PC-9 (cell line): ENCODE results near the gene ACAP2. TPM values are rescaled to one million over a fixed set of nuclear protein-coding genes. Genes with fewer than 3 reads are reported as not detected.

ENCODE experiments used
- BruUV-seq: library from RNA; stranded (reverse); fragments of 400-500 nt; replicated peaks from 2 replicates; lab custom pipeline; 2021; lab: Mats Ljungman, UMichigan
- CTCF ChIA-PET: fragments of 300-600 bp; sonication (Branson Sonifier 250); formaldehyde crosslinking; loops from one replicate; lab custom pipeline; 2022; ENCODE audit warnings: antibody characterized with exemption; lab: Charles Lee
- POLR2A ChIA-PET: fragments of 300-600 bp; sonication (Branson Sonifier 250); formaldehyde crosslinking; loops from one replicate; lab custom pipeline; 2022; ENCODE audit warnings: antibody characterized with exemption; ENCODE audit not compliant: unreplicated experiment; lab: Charles Lee
- DNase-seq, 2 experiments: peaks; one replicate each; pipeline versions ENCODE4 v3.0.0 to v3.0.0-alpha.2; 2015 to 2022; ENCODE audit warnings: mixed read lengths in 1 of 2
- H2AFZ ChIP-seq: fragments of 200-600 bp; sonication (generic); 2 replicates; pipeline ENCODE4 v1.8.1; 2017; ENCODE audit warnings: antibody characterized with exemption
- H3F3A ChIP-seq: fragments of 200-600 bp; sonication (generic); 2 replicates; pipeline ENCODE4 v1.8.1; 2017; ENCODE audit warnings: antibody characterized with exemption, mild to moderate bottlenecking, low read depth; ENCODE audit not compliant: insufficient read depth
- H3K27ac ChIP-seq: fragments of 200-600 bp; sonication (generic); 2 replicates; pipeline ENCODE4 v1.6.1; 2016; ENCODE audit warnings: mixed run types
- H3K27me3 ChIP-seq: fragments of 200-600 bp; sonication (generic); 2 replicates; pipeline ENCODE4 v1.6.1; 2016; ENCODE audit warnings: low read depth, mixed run types; ENCODE audit not compliant: insufficient read depth
- H3K36me3 ChIP-seq: fragments of 200-600 bp; sonication (generic); 2 replicates; pipeline ENCODE4 v1.6.1; 2016; ENCODE audit warnings: low read depth, mixed run types
- H3K4me1 ChIP-seq: fragments of 200-600 bp; sonication (generic); replicated peaks from 2 replicates; pipeline ENCODE4 v1.6.1; 2016; ENCODE audit warnings: mixed run types; ENCODE audit not compliant: insufficient read depth
- H3K4me2 ChIP-seq: fragments of 200-600 bp; sonication (generic); 2 replicates; pipeline ENCODE4 v1.6.1; 2017; ENCODE audit warnings: mixed run types
- H3K4me3 ChIP-seq: fragments of 200-600 bp; sonication (generic); 2 replicates; pipeline ENCODE4 v1.6.1; 2016; ENCODE audit warnings: mixed run types
- H3K79me2 ChIP-seq: fragments of 200-600 bp; sonication (generic); 2 replicates; pipeline ENCODE4 v1.6.1; 2017; ENCODE audit warnings: low read depth, mixed run types
- H3K9me2 ChIP-seq: fragments of 200-600 bp; sonication (generic); 2 replicates; pipeline ENCODE4 v1.8.1; 2017; ENCODE audit warnings: mild to moderate bottlenecking; ENCODE audit not compliant: insufficient read depth
- H3K9me3 ChIP-seq: fragments of 200-600 bp; sonication (generic); 2 replicates; pipeline ENCODE4 v1.8.1; 2016; ENCODE audit warnings: low read depth; ENCODE audit not compliant: insufficient read depth
- H4K20me1 ChIP-seq: fragments of 200-600 bp; sonication (generic); 2 replicates; pipeline ENCODE4 v1.8.1; 2017; ENCODE audit not compliant: insufficient read depth
- EZH2 ChIP-seq: fragments of 200-600 bp; sonication (generic); IDR thresholded peaks from 2 replicates; pipeline ENCODE4 v1.8.0; 2017; ENCODE audit warnings: antibody characterized with exemption, low read depth
- intact Hi-C: fragments of 100-400 bp; cut with micrococcal nuclease; formaldehyde crosslinking; loops from one replicate; pipeline ENCODE4 v1.10.0; 2022; ENCODE audit not compliant: unreplicated experiment
- total RNA-seq: library from RNA; stranded (reverse); gene quantifications from 2 replicates; pipeline ENCODE4 v1.2.3, GENCODE V29; 2021
- TF ChIP-seq, protein P1 (sequence below): fragments of 200-600 bp; sonication (generic); conservative IDR thresholded peaks from 2 replicates; pipeline ENCODE4 v1.6.1; 2017; ENCODE audit warnings: mixed run types, antibody characterized with exemption, mild to moderate bottlenecking, moderate library complexity

Gene ACAP2
- total RNA-seq, 1 experiment from 2014 or later = 67.9 TPM

DNA sequence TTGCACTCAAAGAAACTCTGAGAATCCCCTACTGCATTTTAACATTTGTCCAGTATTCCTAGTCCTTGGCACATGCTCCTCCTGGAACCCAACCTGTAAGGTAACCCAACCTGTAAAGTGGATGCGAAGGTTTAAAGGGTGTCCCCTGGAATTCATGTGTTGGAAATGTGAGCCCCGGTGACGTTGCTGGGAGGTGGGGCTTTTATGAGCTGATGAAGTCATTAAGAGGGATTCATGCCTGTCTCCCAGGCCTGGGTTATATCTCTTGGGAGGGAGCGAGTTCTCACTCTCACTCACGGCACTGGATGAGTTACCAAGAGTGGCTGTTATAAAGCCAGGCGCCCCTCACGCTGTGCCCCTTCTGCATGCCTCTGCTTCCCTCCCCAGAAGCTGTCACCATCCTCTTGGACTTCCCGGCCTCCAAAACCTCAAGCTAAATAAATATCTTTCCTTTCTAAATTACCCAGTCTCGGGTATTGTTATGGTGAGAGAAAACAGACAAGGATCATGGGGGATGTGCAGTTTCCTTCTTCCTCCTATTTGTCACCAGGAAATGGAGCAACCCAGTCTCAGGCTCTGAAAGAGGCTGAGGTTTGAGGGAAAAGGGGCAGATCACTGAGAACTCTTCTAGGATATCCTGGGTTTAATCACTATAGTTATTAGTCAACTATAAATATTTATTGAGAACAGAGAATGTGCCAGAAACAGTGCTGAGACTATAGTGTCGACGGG is 179.5 kb downstream of the ACAP2 start:
- H3K4me3 ChIP-seq = no peak overlapping the region
- no peaks in the 10 kb centered on the region for H4K20me1 ChIP-seq
- H3F3A ChIP-seq = peaks cover 5% of the 10 kb centered on the region; the same call in 1 of the 2 replicates
- H3K36me3 ChIP-seq = no peaks in the 10 kb centered on the region
- no peaks in the 10 kb centered on the region for H3K9me2 ChIP-seq
- no peaks in the 10 kb centered on the region for H3K27me3 ChIP-seq
- H3K4me1 ChIP-seq = peaks cover 13% of the 10 kb centered on the region
- POLR2A ChIA-PET = interaction anchor here (0.5 kb wide), 1 partner anchor 522 kb away, joined by 3 read pairs; no protein-coding TSS in a partner anchor
- intact Hi-C loops = loop anchor here (10.0 kb wide), 1 partner anchor 929 kb away; no protein-coding TSS in a partner anchor
- H3K27ac ChIP-seq = no peak overlapping the region
- no peak overlapping the region for H3K4me2 ChIP-seq
- no peaks in the 10 kb centered on the region for H3K9me3 ChIP-seq
- TF ChIP-seq, protein P1, sequence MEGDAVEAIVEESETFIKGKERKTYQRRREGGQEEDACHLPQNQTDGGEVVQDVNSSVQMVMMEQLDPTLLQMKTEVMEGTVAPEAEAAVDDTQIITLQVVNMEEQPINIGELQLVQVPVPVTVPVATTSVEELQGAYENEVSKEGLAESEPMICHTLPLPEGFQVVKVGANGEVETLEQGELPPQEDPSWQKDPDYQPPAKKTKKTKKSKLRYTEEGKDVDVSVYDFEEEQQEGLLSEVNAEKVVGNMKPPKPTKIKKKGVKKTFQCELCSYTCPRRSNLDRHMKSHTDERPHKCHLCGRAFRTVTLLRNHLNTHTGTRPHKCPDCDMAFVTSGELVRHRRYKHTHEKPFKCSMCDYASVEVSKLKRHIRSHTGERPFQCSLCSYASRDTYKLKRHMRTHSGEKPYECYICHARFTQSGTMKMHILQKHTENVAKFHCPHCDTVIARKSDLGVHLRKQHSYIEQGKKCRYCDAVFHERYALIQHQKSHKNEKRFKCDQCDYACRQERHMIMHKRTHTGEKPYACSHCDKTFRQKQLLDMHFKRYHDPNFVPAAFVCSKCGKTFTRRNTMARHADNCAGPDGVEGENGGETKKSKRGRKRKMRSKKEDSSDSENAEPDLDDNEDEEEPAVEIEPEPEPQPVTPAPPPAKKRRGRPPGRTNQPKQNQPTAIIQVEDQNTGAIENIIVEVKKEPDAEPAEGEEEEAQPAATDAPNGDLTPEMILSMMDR = no peak
- no peak for TF ChIP-seq EZH2
- CTCF ChIA-PET = no interaction called here
- no TSS peak for BruUV-seq
- no peak overlapping the region for H2AFZ ChIP-seq
- 0 out of 2 replicates have a peak, but pooled peaks cover 6% of the 10 kb centered on the region for H3K79me2 ChIP-seq
- DNase-seq = peak in 1 of 2 experiments; percentile 5

DNA sequence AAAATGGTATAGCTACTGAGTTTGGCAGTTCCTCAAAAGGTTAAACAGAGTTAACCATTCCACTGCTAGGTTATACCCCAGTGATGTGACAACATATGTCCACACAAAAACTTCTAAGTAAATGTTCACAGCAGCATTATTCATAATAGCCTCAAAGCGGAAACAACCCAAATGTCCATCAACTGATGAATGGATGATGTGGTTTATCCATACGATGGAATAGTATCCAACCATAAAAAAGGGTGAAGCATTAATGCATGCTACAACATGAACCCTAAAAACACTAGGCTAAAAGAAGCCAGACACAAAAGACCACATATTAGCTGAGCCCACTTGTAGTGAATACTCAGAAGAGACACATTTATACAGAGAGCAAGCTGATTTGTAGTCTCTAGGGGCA is 180.9 kb downstream of the ACAP2 start:
- ChIA-PET POLR2A (interaction anchor here (0.6 to 0.7 kb wide), 2 partner anchors 9 to 579 kb away, joined by 3 to 4 read pairs; no protein-coding TSS in a partner anchor), CTCF (no interaction called here)
- Histone ChIP-seq H3K27me3 (no peaks in the 10 kb centered on the region), H3K9me2 (no peaks in the 10 kb centered on the region), H4K20me1 (no peaks in the 10 kb centered on the region), H3K4me1 (peaks cover 13% of the 10 kb centered on the region), H2AFZ (no peak overlapping the region), H3F3A (peaks cover 5% of the 10 kb centered on the region; the same call in 1 of the 2 replicates), H3K27ac (no peak overlapping the region), H3K36me3 (no peaks in the 10 kb centered on the region), H3K79me2 (0 out of 2 replicates have a peak, but pooled peaks cover 12% of the 10 kb centered on the region), H3K4me3 (no peak overlapping the region), H3K9me3 (no peaks in the 10 kb centered on the region), H3K4me2 (no peak overlapping the region)
- DNase-seq = peak in 1 of 2 experiments; percentile 22
- TF ChIP-seq EZH2 = no peak
- TF ChIP-seq, protein P1 = no peak
- no TSS peak for BruUV-seq
- intact Hi-C loops = loop anchor here (10.0 kb wide), 1 partner anchor 927 kb away; no protein-coding TSS in a partner anchor

DNA sequence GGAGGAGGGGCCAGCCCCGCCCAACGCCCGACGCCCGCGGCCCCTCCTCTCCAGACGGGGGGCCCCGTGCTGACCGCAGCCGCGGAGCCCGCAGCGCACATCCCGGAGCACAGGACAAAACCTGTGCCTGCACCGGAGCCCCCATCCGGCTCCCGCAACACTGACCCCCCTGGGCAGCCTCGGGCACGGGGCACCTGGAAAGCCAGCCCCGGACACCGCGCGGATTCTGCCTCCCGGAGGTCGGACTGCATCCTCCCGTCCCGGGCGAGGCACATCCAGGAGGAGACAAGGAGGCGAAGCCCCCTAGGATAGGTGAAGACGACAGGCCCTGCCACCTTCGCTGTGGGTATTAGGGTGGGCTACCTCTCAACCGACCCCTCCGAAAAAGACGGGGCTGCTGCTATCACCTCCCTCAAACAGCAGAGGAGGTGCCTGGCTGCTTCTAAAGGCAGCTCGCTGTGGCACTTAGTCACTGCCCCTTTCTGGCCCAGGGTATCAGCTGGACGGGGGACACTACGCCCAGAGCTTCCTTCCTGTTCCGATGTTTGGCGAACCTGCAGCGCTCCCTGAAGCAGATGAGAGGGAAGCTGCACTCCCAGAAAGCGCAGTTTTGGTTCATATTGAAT is 182.4 kb downstream of the ACAP2 start:
- no peaks in the 10 kb centered on the region for H3K9me2 ChIP-seq
- no peak for TF ChIP-seq EZH2
- TF ChIP-seq, protein P1 = no peak; the same call in 1 of the 2 replicates
- peak overlapping the region; percentile 86 for H3K4me2 ChIP-seq
- H3K79me2 ChIP-seq = 0 out of 2 replicates have a peak, but pooled peaks cover 12% of the 10 kb centered on the region
- peaks cover 5% of the 10 kb centered on the region; the same call in 1 of the 2 replicates for H3F3A ChIP-seq
- intact Hi-C loops = loop anchor here (1.0 to 10.0 kb wide), 7 partner anchors 142 to 926 kb away; no protein-coding TSS in a partner anchor
- H3K9me3 ChIP-seq = no peaks in the 10 kb centered on the region
- H4K20me1 ChIP-seq = no peaks in the 10 kb centered on the region
- no peaks in the 10 kb centered on the region for H3K27me3 ChIP-seq
- H3K4me3 ChIP-seq = peak overlapping the region; percentile 70
- no TSS peak for BruUV-seq
- peak overlapping the region; percentile 83 for H2AFZ ChIP-seq
- DNase-seq = peak in 1 of 2 experiments; percentile 34
- ChIA-PET CTCF (interaction anchor here (0.6 to 1.3 kb wide), 4 partner anchors 9 to 588 kb away, joined by 3 to 8 read pairs (median 6); partner anchors contain the start of gene LSG1), POLR2A (interaction anchor here (0.6 to 0.7 kb wide), 3 partner anchors 142 to 864 kb away, joined by 4 to 6 read pairs (median 5); no protein-coding TSS in a partner anchor)
- no peak overlapping the region for H3K27ac ChIP-seq
- H3K36me3 ChIP-seq = no peaks in the 10 kb centered on the region
- H3K4me1 ChIP-seq = peaks cover 13% of the 10 kb centered on the region
